GM19452 (cell line): ENCODE data around the gene KIAA1328.
"Not testable (repeated sequence)": the region's sequence is repeated elsewhere in the genome, so short reads cannot be mapped to it uniquely, and the experiment has no call there.

ENCODE experiments used
- ATAC-seq: cut with Tn5 transposase; IDR thresholded peaks from one replicate; pipeline ENCODE4 v1.9.1; 2021; ENCODE audit not compliant: unreplicated experiment

KIAA1328 gene

GRCh38 chr18:37124516-37124915 lies 295.6 kb downstream of the KIAA1328 start:
- ATAC-seq, result no peak

DNA sequence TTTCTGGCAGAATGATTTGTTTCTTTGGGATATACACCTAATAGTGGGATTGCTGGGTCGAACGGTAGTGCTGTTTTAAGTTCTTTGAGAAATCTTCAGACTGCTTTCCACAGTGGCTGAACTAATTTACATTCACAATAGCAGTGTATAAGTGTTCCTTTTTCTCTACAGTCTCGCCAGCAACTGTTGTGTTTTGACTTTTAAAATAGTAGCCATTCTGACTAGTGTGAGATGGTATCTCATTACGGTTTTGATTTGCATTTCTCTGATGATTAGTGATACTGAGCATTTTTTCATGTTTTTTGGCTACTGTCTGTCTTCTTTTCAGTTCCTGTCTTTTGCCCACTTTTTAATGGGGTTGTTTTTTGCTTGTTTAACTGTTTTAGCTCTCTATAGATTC lies 306.2 kb downstream of the KIAA1328 start:
- no peak for ATAC-seq

- no peak for ATAC-seq
Observed at GRCh38 chr18:37138456-37138855, 309.5 kb downstream of the KIAA1328 start.

DNA sequence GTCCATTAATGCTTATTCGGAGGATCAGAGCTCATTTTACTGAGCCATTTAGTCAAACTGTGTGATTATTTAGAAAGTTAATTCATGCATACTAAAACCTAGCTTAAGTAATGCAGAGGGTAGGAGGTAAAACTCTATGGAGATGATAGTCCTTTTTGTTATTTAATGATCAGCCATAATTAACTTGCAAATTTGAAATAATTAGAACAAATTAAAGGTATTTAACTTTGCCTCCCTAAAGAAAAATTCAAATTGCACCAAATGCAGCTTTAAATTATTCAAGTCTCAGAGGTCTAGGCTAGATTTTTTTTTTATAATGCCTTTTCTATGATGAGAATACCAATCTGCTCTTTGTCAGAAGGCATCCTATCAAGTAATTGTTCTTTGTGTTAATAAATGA lies 310.9 kb downstream of the KIAA1328 start:
- no peak for ATAC-seq

GRCh38 chr18:37144921-37145320 lies 316.0 kb downstream of the KIAA1328 start:
- ATAC-seq, result no peak

- ATAC-seq, result no peak
Observed at GRCh38 chr18:37156330-37156942, 327.5 kb downstream of the KIAA1328 start.

- ATAC-seq, result no peak
Observed at GRCh38 chr18:37160038-37160820, 331.3 kb downstream of the KIAA1328 start.

- ATAC-seq, result no peak
Observed at GRCh38 chr18:37161491-37161890, 332.6 kb downstream of the KIAA1328 start.

DNA sequence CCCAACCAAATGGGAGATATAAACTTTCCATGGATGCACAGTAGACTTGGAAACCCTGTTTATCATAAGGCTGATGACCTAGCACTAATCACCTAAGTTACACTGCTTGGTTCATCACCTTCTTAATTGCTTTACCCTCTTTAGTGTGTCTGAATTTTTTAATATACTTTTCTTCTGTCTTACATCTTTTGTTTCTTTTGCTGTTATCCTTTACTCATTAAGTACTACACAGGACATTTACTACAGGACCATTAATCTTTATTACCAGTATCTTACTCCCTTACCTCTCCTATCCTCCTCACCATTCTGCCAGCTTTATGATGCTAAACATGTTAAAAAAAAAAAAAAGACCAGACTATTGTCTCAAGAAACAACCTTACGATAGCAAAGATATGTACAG lies 333.6 kb downstream of the KIAA1328 start:
- no peak for ATAC-seq

DNA sequence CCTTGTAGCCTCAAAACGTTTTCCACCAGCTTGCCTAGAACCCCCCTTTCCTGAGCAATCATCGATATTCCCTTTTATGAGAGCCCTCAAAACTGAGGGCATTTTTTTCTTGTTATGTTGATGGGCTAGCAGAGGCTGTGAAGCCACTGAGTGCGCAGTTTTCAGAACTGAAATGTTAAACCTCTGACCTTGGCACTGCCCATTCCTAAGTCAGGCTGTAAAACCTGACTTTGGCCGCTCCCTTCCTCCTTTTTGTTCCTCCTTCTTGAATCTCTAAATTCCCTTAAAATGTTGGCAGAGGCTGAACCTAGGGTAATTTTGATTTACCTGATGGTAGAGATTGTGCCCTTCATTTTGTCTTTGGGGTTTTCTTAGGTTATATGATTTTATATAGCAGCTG lies 334.2 kb downstream of the KIAA1328 start:
- ATAC-seq, result no peak

- no peak for ATAC-seq
Observed at GRCh38 chr18:37166491-37166890, 337.6 kb downstream of the KIAA1328 start.

DNA sequence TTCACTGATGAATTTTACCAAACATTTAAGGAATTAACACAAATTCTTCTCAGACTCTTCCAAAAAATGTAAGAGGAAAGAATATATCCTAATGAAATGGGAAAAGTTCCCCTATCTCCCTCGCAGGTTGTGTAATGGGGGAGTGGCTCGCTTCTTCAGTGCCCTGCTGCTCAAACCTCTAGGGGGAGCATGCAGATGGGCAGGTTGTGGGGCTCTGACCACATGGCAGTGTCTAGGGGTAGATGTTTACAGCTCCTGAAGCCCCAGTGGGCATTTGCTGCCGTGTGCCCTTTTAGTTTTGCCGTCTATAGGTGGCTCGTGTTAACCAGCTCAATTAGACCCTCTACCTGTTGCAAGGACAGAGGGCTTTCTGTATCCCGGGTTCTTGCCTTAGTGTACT lies 338.0 kb downstream of the KIAA1328 start:
- ATAC-seq, result not testable (repeated sequence)

- ATAC-seq, result no peak
Observed at GRCh38 chr18:37170984-37171383, 342.1 kb downstream of the KIAA1328 start.

DNA sequence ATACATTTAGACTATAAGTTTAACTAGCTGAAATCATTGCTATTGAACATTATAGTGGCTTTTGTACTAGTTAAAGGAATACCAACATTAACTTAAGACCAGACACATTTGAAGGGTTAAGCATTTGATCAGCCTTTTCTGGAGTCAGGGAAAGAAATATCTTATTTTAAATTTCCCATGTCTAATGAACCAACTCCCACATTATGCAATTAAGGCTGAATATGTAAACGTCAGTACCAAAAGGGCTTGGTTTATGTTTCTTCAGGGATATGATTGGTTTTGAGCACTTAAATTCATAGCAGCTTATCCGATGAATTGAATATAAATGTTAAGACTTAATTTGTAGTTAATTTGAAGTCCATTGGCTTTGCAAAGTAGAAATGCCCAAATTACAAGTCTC lies 344.5 kb downstream of the KIAA1328 start:
- ATAC-seq, result no peak

GRCh38 chr18:37175727-37176620 lies 347.0 kb downstream of the KIAA1328 start:
- ATAC-seq, result no peak

DNA sequence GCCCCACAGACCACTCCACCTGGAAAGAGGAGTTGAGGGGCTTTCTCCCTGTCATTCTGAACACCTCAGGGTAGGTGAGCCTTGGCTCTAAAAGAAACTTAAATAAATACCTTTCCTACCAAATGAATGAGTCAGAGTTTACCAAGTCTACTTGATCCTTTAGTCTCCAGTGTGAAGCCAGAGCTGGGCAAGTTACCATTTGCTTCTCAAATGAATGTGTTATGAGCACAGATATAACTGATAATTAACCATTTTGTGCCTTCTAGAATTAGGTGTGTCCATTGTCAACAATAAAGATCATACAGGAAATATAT lies 347.7 kb downstream of the KIAA1328 start:
- ATAC-seq, result no peak

GRCh38 chr18:37179384-37179783 lies 350.5 kb downstream of the KIAA1328 start:
- no peak for ATAC-seq

- no peak for ATAC-seq
Observed at GRCh38 chr18:37180086-37180485, 351.2 kb downstream of the KIAA1328 start.

GRCh38 chr18:37182340-37183135 lies 353.6 kb downstream of the KIAA1328 start:
- ATAC-seq, result no peak

GRCh38 chr18:37184209-37184868 lies 355.4 kb downstream of the KIAA1328 start:
- no peak for ATAC-seq
